ENCODE measurements around the gene KRT9. TPM values are rescaled to one million over a fixed set of nuclear protein-coding genes. Genes with fewer than 3 reads are reported as not detected.
"Not testable (repeated sequence)": the region's sequence is repeated elsewhere in the genome, so short reads cannot be mapped to it uniquely, and the experiment has no call there.

KRT9 gene
- total RNA-seq, 2 donors from 2014 or later: not detected

GRCh38 chr17:41610061-41610517 is 38.2 kb upstream of the KRT9 start:
- peak; percentile 47 for DNase-seq (ENCODE audit: low spot score)
- intact Hi-C loops (cut with DNase I): not testable (repeated sequence)

- intact Hi-C loops (cut with DNase I); DNase-seq (ENCODE audit: low spot score): not testable (repeated sequence)
These were observed 35.1 kb upstream of the KRT9 start for GRCh38 chr17:41606930-41607329.

- no peak for DNase-seq (ENCODE audit: low spot score)
- intact Hi-C loops (cut with DNase I): no loop called here
These were observed 30.7 kb upstream of the KRT9 start for GRCh38 chr17:41602524-41602923.

- DNase-seq (ENCODE audit: low spot score): peak; percentile 2
- intact Hi-C loops (cut with DNase I): no loop called here
These were observed 28.5 kb upstream of the KRT9 start for GRCh38 chr17:41600318-41600717.

DNA sequence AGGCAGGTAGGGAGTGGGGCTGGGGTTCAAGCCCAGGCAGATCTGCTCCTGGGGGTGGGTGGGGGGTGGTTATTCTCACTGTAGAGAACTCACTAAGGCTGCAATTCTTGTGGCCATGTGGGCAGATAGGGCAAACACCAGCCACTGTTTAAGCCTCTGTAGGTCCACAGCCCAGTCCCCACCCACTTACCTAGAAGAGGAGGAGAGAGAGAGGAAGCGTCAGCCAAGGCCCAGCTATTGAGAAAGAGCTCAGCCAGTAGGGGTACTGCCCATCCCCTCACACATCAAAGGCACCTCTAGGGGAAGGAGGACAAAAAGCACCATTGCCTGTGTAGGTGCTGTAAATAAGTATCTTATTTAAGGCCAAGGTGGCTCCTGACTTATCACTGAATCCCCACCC is 27.8 kb upstream of the KRT9 start:
- DNase-seq (ENCODE audit: low spot score): no peak
- intact Hi-C loops (cut with DNase I): no loop called here

- intact Hi-C loops (cut with DNase I): no loop called here
- DNase-seq (ENCODE audit: low spot score): peak; percentile 18
These were observed 23.7 kb upstream of the KRT9 start for GRCh38 chr17:41595585-41595984.

DNA sequence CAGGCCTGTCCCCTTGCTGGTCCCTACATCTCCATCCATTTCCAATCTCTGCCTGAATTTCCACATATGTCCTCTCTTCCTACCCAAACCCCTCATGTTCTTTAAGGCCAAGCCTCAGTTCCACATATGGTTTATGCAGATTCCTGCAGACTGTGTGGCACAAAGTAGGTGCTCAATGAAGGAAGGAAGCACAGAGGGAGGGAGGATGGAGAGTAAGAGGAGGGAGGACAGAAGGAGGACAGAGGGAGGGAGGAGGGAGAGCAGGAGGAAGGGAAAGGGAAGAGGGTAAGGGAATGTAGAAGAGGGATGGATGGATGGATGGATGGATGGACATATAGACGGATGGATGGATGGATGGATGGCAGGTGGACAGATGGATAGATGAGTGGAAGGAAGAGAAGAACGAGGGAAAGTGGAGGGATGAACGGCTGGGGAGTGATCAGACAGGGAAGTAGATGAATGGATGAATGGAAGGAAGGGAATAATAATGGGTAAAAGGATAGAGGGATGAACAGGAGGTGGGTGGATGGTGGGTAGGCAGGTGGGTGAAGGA is 22.6 kb upstream of the KRT9 start:
- intact Hi-C loops (cut with DNase I): no loop called here
- peak; percentile 1 for DNase-seq (ENCODE audit: low spot score)

DNA sequence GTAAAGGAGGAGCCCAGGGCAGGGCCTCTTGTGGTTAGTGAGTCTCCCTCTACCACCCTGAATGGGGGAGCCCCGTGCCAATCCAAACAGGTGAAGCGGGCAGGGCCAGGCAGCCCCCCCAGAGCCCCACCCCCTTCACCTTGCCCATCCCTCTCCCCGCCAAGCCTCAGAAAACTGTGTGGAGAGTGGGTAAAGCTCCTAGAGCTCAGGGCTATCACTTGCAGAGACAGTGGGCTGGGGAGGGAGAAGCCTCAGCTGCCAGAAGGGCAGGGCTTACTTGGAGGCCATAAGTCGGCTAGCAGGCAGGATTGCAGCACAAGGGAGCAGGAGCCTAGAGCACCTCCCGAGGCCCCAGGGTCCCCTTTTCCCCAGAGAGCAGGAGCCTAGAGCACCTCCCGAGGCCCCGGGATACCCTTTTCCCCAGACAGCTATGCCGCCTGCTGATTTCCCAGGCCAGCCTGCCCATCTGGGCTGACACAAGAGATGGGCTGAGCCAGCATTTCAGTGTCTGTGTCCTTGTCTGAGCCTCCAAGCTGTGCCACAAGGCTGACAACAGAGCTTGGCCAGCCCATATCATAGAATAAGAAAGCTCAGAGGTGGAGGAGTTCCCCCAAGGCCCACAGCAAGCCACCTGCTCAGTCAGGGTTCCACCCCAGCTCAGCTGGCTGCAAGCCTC is 21.6 kb upstream of the KRT9 start:
- DNase-seq (ENCODE audit: low spot score): peak; percentile 48
- intact Hi-C loops (cut with DNase I): no loop called here

DNA sequence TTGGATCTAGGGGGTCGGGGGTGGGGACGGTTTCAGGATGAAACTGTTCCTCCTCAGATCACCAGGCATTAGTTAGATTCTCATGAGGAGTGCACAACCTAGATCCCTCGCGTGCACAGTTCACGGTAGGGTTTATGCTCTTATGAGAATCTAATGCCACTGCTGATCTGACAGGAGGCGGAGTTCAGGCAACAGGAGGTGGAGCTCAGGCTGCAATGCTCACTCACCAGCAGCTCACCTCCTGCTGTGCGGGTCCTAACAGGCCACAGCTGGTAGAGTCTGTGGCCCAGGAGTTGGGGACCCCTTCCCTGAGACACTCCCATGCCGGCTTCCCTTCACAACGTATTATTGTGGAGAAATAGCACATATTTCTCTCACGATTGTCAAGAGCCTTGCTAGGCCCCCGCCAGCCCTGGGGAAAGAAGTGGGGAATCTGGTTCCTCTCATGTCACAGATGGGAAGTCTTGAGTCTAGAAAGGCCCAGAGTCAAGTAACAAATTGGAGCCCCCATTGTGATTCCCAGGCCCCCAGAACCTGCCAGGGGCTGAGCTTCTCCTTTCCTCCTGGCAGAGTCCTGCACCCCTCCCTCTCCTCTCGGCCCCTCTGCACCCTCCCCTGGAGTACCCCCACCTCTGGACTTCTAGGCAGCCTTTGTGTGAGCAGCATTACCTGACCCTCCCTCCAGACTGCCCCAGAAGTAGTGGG is 20.9 kb upstream of the KRT9 start:
- DNase-seq (ENCODE audit: low spot score): peak; percentile 34
- intact Hi-C loops (cut with DNase I): no loop called here

DNA sequence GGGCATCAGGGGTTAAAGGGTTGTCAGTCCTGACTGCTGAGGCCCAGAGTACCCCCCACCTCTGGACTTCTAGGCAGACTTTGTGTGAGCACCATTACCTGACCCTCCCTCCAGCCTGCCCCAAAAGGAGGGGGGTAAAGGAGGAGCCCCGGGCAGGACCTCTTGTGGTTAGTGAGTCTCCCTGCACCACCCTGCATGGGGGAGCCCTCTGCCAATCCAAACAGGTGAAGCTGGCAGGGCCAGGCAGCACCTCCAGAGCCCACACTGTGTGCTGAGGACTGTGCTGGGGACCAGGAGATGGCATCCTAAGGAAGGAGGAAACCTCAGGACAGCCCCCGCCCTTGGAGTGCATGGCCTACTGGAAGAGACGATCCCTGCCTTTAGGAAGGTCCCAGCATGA is 17.4 kb upstream of the KRT9 start:
- intact Hi-C loops (cut with DNase I): no loop called here
- DNase-seq (ENCODE audit: low spot score): peak; percentile 63

DNA sequence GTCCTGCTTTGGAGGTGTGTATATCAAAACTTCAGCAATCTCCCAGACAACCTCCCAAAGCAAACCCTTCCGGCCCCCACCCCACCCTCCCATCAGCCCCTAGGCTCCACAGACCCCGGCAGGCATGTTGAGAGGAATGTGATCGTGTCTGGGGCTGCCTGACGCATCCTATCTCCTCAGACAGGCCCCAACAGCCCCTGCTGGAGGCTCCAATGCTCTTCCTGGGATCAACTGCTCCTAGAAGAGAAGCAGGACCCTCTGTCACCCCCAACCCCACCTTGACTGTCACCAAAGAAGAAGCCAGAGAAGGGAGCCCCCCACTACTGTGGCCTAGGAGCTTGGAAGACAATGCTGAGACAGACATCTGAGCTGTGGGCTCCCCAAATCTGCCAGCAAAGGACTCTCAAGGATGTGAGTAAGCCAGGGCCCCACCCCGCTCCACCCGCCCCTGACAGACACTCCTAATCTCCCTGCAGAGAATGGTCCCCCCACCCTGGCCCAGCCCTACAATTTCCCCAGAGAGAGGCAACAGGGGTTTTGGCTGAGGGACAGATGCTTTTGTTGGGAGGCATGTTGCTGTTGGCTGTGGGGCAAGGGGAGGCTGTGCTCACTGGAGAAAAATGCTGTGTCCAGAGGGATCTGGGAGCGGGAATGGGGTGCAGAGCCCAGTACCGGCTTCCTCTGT is 16.4 kb upstream of the KRT9 start:
- intact Hi-C loops (cut with DNase I): no loop called here
- DNase-seq (ENCODE audit: low spot score): peak; percentile 79

DNA sequence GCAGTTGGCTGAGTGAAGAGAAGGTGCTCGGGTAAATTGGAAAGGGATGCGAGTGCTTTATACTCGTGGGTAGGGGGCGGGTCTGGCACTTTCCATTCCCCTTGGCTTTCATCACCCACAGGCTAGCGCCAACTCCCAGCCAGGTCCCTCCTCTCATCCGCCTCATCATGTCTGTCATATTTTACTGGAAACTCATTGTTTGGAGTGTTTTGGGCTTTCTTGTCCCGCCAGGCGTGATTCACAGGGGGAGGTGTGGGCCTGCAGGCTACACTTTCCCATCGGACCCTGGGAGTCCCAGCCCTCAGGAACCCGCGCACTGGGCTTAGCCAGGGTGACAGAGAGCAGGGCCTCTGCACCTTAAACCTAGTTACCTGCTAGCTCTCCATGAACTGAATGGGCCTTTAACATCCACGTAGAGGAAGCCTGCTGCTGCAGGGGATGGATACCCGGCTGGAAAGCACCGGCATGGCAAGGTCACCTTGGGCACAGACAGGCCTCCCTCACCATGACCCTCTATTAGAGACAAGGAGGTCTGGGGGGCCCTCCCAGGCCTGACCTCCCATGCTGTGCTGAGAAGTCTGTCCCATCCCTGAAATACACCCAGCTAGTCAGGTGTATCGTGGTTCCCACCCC is 15.1 kb upstream of the KRT9 start, which contains the start of gene KRT14:
Gene KRT14 (minus strand): TSS at position 33 of the 633 bp plus-strand sequence. CDS start 61 bp downstream, outside the sequence.
- DNase-seq (ENCODE audit: low spot score): peak; percentile 66
- intact Hi-C loops (cut with DNase I): no loop called here

GRCh38 chr17:41585301-41586056 is 13.6 kb upstream of the KRT9 start:
- peak; percentile 35 for DNase-seq (ENCODE audit: low spot score)
- intact Hi-C loops (cut with DNase I): no loop called here

GRCh38 chr17:41584331-41584927 is 12.6 kb upstream of the KRT9 start:
- intact Hi-C loops (cut with DNase I): not testable (repeated sequence)
- peak; percentile 29 for DNase-seq (ENCODE audit: low spot score)

GRCh38 chr17:41583137-41584127 is 11.6 kb upstream of the KRT9 start:
- intact Hi-C loops (cut with DNase I): no loop called here

DNA sequence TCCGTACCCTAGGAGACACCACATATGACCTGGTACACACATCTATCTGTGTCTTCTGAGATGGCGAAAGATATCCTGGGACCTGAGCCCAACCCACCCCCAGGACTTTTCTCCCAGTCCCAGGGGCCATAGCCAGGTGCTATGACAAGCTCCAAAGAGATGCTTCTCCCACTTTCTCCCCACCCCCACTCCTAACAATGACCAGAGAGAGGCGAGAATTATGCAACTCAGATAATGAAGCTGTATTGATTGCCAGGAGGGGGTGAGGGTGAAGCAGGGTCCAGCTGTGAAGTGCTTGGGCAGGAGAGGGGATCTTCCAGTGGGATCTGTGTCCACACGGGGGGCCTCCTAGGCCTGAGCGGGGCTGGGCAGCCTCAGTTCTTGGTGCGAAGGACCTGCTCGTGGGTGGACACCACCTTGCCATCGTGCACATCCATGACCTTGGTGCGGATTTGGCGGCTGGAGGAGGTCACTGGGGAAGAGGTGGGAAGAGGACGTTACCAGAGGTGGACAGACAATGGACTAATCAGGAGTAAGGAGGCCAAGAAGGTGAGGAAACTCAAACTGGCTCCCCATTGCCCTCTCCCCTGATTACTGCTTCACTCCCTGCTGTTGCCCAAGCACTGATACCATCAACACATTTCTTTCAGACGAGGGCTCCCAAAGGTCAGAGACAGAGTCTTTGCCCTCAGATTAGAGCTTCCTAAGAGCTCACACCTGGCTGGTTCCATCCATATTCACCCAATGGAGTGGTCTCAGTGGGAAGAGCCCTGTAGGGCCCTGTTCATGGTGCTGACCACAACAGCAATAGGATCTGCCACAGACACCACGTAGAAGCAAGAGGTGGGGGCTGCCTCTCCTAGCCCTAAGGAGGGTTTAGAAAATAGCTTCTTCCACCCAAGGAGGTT is 10.5 kb upstream of the KRT9 start:
- DNase-seq (ENCODE audit: low spot score): peak; percentile 57
- intact Hi-C loops (cut with DNase I): not testable (repeated sequence)

More at GRCh38 chr17:41583137-41584127, 11.6 kb upstream of the KRT9 start:
- DNase-seq (ENCODE audit: low spot score): peak; percentile 65

All from posterior vena cava (tissue), 2 donors.